Esophagus mucosa (tissue), 1 donor: ENCODE data around the gene TRPC4. TPM values are rescaled to one million over a fixed set of nuclear protein-coding genes. Genes with fewer than 3 reads are reported as not detected.
"Not testable (repeated sequence)": the region's sequence is repeated elsewhere in the genome, so short reads cannot be mapped to it uniquely, and the experiment has no call there.

Experiments used
- ATAC-seq: fragments of 200-7000 bp; cut with Tn5 transposase; one replicate; pipeline ENCODE4 v1.9.1; 2020
- total RNA-seq: library from RNA; stranded (reverse); gene quantifications from one replicate; pipeline ENCODE4 v1.2.4, GENCODE V29; 2023
- donor health status: DM: yes; HTN: yes; CAD: no.

The TRPC4 gene
- total RNA-seq, 1 donor from 2014 or later: not detected

GRCh38 chr13:37599519-37599918 is 270.1 kb downstream of the TRPC4 start:
- no peak for ATAC-seq

- no peak for ATAC-seq
Observed at GRCh38 chr13:37598597-37598996, 271.0 kb downstream of the TRPC4 start, which contains the start of gene POSTN. TSS of gene POSTN (minus strand) at chr13:37598768. CDS start at chr13:37598726, 42 bp downstream.

GRCh38 chr13:37597477-37598025 is 272.0 kb downstream of the TRPC4 start:
- no peak for ATAC-seq

- no peak for ATAC-seq
Observed at GRCh38 chr13:37596805-37597204, 272.8 kb downstream of the TRPC4 start.

- no peak for ATAC-seq
Observed at GRCh38 chr13:37595162-37595561, 274.4 kb downstream of the TRPC4 start.

GRCh38 chr13:37594550-37594949 is 275.0 kb downstream of the TRPC4 start:
- no peak for ATAC-seq

- ATAC-seq: not testable (repeated sequence)
Observed at GRCh38 chr13:37589381-37589780, 280.2 kb downstream of the TRPC4 start.

- ATAC-seq: no peak
Observed at GRCh38 chr13:37587236-37587635, 282.3 kb downstream of the TRPC4 start.
